Spleen (tissue), 11 donors: ENCODE data around the gene PAN2. TPM values are rescaled to one million over a fixed set of nuclear protein-coding genes. Genes with fewer than 3 reads are reported as not detected.

Source experiments
- DNase-seq: peaks from one replicate; pipeline ENCODE4 v3.0.0-alpha.2; 2020
- H3K27ac ChIP-seq, 8 donors: fragments of 200-600 bp; sonication (generic) in 7 of 8; 1 replicate in 4 of 8; 2 replicates in 4 of 8; pipeline versions ENCODE4 v1.5.0 to v1.8.0; 2016 to 2021; ENCODE audit warnings: inconsistent platforms in 4 of 8, mild to moderate bottlenecking in 4 of 8, moderate library complexity in 1 of 8
- H3K27me3 ChIP-seq, 7 donors: fragments of 200-600 bp; sonication (generic) in 6 of 7; replicated peaks in 1 of 7; 1 replicate in 4 of 7; 2 replicates in 3 of 7; pipeline versions ENCODE4 v1.5.0 to v1.8.0; 2016 to 2021; ENCODE audit warnings: inconsistent platforms in 3 of 7, mild to moderate bottlenecking in 1 of 7
- H3K36me3 ChIP-seq, 6 donors: fragments of 200-600 bp; sonication (generic) in 5 of 6; 1 replicate in 4 of 6; 2 replicates in 2 of 6; pipeline versions ENCODE4 v1.5.0 to v1.8.0; 2016 to 2021; ENCODE audit warnings: inconsistent platforms in 2 of 6
- H3K4me1 ChIP-seq, 6 donors: fragments of 200-600 bp; sonication (generic) in 5 of 6; 1 replicate in 3 of 6; 2 replicates in 3 of 6; pipeline versions ENCODE4 v1.5.0 to v1.8.0; 2016 to 2021; ENCODE audit warnings: inconsistent platforms in 3 of 6
- H3K4me3 ChIP-seq, 8 donors: fragments of 200-600 bp; sonication (generic) in 7 of 8; 1 replicate in 4 of 8; 2 replicates in 4 of 8; pipeline versions ENCODE4 v1.5.0 to v1.8.0; 2016 to 2021; ENCODE audit warnings: inconsistent platforms in 4 of 8, mild to moderate bottlenecking in 4 of 8, moderate library complexity in 2 of 8
- H3K9me3 ChIP-seq, 8 donors: fragments of 200-600 bp; sonication (generic) in 7 of 8; 1 replicate in 4 of 8; 2 replicates in 4 of 8; pipeline versions ENCODE4 v1.5.0 to v1.8.0; 2016 to 2021; ENCODE audit warnings: inconsistent platforms in 4 of 8
- CTCF ChIP-seq, 11 experiments: fragments of 200-600 bp in 7 of 11; fragments of 450-650 bp in 4 of 11; sonication (generic) in 4 of 11; IDR thresholded peaks in 8 of 11; conservative IDR thresholded peaks in 3 of 11; 1 replicate in 7 of 11; 2 replicates in 4 of 11; pipeline versions ENCODE4 v1.4.0 to v1.8.0; 2016 to 2021; ENCODE audit warnings: antibody characterized with exemption in 11 of 11, inconsistent platforms in 4 of 11, mild to moderate bottlenecking in 1 of 11
- POLR2A ChIP-seq, 3 donors: fragments of 450-650 bp; IDR thresholded peaks; one replicate each; pipeline ENCODE4 v1.5.1; 2017; ENCODE audit warnings: antibody characterized with exemption in 3 of 3, mild to moderate bottlenecking in 1 of 3
- POLR2AphosphoS5 ChIP-seq, 3 donors: sonication (generic); formaldehyde crosslinking; IDR thresholded peaks; one replicate each; pipeline ENCODE4 v1.5.1; 2017; ENCODE audit warnings: antibody characterized with exemption in 3 of 3
- WGBS, 5 donors: extraction: QIAGEN DNeasy Blood & Tissue Kit in 3 of 5; methylation state at CpG; one replicate each; pipeline versions ENCODE4 v1.1.5 to v1.1.7; 2013 to 2018; 5-methylcytosine and 5-hydroxymethylcytosine counted together
- intact Hi-C: fragments of 100-400 bp; cut with DNase I; formaldehyde crosslinking; loops from one replicate; pipeline ENCODE4 v1.15.0; 2023; ENCODE audit warnings: low total_unique reads
- polyA plus RNA-seq, 3 donors: library from polyadenylated mRNA; stranded (reverse); fragments of 200-250 nt; gene quantifications; one replicate each; pipeline ENCODE4 v1.2.1, GENCODE V29; 2013
- total RNA-seq, 7 donors: library from RNA; depleted of rRNA in 3 of 7; stranded (reverse); fragments of >200 nt in 3 of 7; fragmentation: NEBNext Ultra II Directional in 4 of 7; extraction: Animal tissue kit (Norgen Biotek cat#: 25700) in 4 of 7; gene quantifications; one replicate each; pipeline versions ENCODE4 v1.1.0 to v1.2.1, GENCODE V29; 2016 to 2021
- donor health status: healthy with polysubstance abuse.
- donor health status: DM: no; HTN: no; CAD: no; lungs with moderate emphysema.
- donor health status: DM: no; HTN: no; CAD: no.
- donor health status: Bipolar disorder and iron deficiency.
- donor health status: healthy.
- donor health status: DM: no; HTN: no; CAD: no.
- donor health status: DM: yes; HTN: yes; CAD: no.

Gene PAN2
- total and polyA plus RNA-seq, 10 donors = 34.8 to 132 (median 86.8) TPM

- H3K4me1 ChIP-seq = peaks cover 0 to 8% (median 7%) of the 10 kb centered on the region in 6 donors
- H3K27ac ChIP-seq = no peak overlapping the region
- no peaks in the 10 kb centered on the region for H3K27me3 ChIP-seq
- no peaks in the 10 kb centered on the region for H3K9me3 ChIP-seq
- peaks cover 0 to 89% (median 34%) of the 10 kb centered on the region in 6 donors for H3K36me3 ChIP-seq
- TF ChIP-seq POLR2AphosphoS5 (IDR thresholded peaks at IDR 0.05) = no peak
- no peak for TF ChIP-seq CTCF (IDR thresholded peaks at IDR 0.05 in 8 of 11, conservative IDR thresholded peaks at IDR 0.05 in 3 of 11)
- TF ChIP-seq POLR2A (IDR thresholded peaks at IDR 0.05) = no peak
- 92 to 97% (median 94%) methylated on average over 7 of the region's 7 CpGs for whole genome bisulfite sequencing, 5 donors
- no peak overlapping the region for H3K4me3 ChIP-seq
- intact Hi-C loops = no loop called here
- no peak for DNase-seq
These were observed 26.4 kb downstream of the PAN2 start for GRCh38 chr12:56307221-56307965.

GRCh38 chr12:56304872-56305590 is 28.8 kb downstream of the PAN2 start:
- no peak for DNase-seq
- Histone ChIP-seq H3K4me1 (peaks cover 7 to 29% (median 26%) of the 10 kb centered on the region in 6 donors), H3K36me3 (peaks cover 0 to 65% (median 26%) of the 10 kb centered on the region in 6 donors), H3K27ac (no peak overlapping the region), H3K4me3 (no peak overlapping the region), H3K27me3 (no peaks in the 10 kb centered on the region), H3K9me3 (no peaks in the 10 kb centered on the region)
- intact Hi-C loops = no loop called here
- TF ChIP-seq POLR2AphosphoS5 (IDR thresholded peaks at IDR 0.05) (no peak), CTCF (IDR thresholded peaks at IDR 0.05 in 8 of 11, conservative IDR thresholded peaks at IDR 0.05 in 3 of 11) (no peak)
- 88 to 95% (median 92%) methylated on average over 8 of the region's 8 CpGs for WGBS, 5 donors

- TF ChIP-seq POLR2A (IDR thresholded peaks at IDR 0.05) (no peak), CTCF (IDR thresholded peaks at IDR 0.05 in 8 of 11, conservative IDR thresholded peaks at IDR 0.05 in 3 of 11) (no peak)
- peaks cover 7 to 33% (median 29%) of the 10 kb centered on the region in 6 donors for H3K4me1 ChIP-seq
- 92 to 100% (median 98%) methylated on average over 3 of the region's 3 CpGs for WGBS, 5 donors
- intact Hi-C loops = no loop called here
- H3K4me3 ChIP-seq = no peak overlapping the region
- H3K36me3 ChIP-seq = peaks cover 0 to 57% (median 20%) of the 10 kb centered on the region in 6 donors
- no peak overlapping the region for H3K27ac ChIP-seq
- H3K9me3 ChIP-seq = no peaks in the 10 kb centered on the region
- no peak for DNase-seq
- no peaks in the 10 kb centered on the region for H3K27me3 ChIP-seq
These were observed 29.5 kb downstream of the PAN2 start for GRCh38 chr12:56304276-56304675.
